ENCODE results near the gene TMEM231. TPM values are rescaled to one million over a fixed set of nuclear protein-coding genes. Genes with fewer than 3 reads are reported as not detected.

Gene TMEM231
- total RNA-seq, 4 donors from 2014 or later: 1.5 to 12.5 (median 5.3) TPM

DNA sequence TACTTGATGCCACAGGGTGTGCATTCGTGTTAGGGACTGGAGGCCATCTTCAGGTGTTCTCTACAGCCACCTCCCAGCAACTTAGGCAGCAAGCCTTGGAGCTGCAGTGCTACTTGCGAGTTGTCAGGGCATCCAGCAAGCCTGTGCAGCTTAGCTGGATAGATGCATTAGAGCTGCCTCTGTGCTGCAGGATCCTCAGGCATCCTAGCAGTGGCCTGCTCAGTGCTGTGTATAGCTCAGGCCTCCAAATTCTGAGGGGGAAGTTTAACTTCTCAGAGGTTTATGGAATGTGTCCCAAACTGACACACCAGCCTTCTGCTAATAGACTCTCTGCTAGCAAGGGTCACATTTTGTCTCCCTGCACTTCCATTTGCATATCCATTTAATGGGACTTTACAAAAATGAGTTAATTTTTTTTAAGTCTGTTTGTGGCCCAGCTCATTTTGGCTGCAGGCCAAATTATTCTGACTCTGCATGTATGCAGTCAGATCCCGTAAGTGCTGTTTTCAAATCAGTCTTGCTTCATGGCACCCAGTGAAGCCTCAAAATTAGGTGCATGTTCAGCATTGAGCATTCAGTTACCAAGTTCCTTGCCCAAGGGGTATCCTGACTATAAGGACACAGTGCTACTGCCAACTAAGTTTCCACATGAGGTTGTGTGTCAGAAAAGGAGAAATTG lies 17.0 kb upstream of the TMEM231 start:
- in situ Hi-C loops (cut with MboI; ENCODE audit: low pct_ligation_motif_present in 1 of 4, low pct_unique_long_range_greater_than_20kb in 1 of 4, low sequenced_read_pairs in 3 of 4) (no loop called here), intact Hi-C loops (cut with DNase I; ENCODE audit: low total_unique reads) (loop anchor here (1.0 kb wide), 1 partner anchor 9 kb away; no protein-coding TSS in a partner anchor)
- Histone ChIP-seq H3K36me3 (peaks cover 0 to 58% (median 21%) of the 10 kb centered on the region in 4 donors), H3K4me3 (no peak overlapping the region), H3K4me1 (peaks cover under 1 to 30% (median 4%) of the 10 kb centered on the region in 4 donors), H3K9me3 (no peaks in the 10 kb centered on the region), H3K27ac (no peak overlapping the region), H3K27me3 (no peaks in the 10 kb centered on the region)
- TF ChIP-seq POLR2AphosphoS5 (IDR thresholded peaks at IDR 0.05) (no peak), POLR2A (IDR thresholded peaks at IDR 0.05) (no peak), EP300 (IDR thresholded peaks at IDR 0.05; ENCODE audit: low read depth) (no peak)
- TF ChIP-seq, protein P1, sequence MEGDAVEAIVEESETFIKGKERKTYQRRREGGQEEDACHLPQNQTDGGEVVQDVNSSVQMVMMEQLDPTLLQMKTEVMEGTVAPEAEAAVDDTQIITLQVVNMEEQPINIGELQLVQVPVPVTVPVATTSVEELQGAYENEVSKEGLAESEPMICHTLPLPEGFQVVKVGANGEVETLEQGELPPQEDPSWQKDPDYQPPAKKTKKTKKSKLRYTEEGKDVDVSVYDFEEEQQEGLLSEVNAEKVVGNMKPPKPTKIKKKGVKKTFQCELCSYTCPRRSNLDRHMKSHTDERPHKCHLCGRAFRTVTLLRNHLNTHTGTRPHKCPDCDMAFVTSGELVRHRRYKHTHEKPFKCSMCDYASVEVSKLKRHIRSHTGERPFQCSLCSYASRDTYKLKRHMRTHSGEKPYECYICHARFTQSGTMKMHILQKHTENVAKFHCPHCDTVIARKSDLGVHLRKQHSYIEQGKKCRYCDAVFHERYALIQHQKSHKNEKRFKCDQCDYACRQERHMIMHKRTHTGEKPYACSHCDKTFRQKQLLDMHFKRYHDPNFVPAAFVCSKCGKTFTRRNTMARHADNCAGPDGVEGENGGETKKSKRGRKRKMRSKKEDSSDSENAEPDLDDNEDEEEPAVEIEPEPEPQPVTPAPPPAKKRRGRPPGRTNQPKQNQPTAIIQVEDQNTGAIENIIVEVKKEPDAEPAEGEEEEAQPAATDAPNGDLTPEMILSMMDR (IDR thresholded peaks at IDR 0.05): no peak
- DNase-seq: no peak
- 88% methylated on average over 3 of the region's 3 CpGs; no CpG with 5 or more reads in 1 of the 2 donors for WGBS, 2 donors (ENCODE audit: low coverage in 1 of 2)

GRCh38 chr16:75570396-75571065 lies 14.5 kb upstream of the TMEM231 start:
- intact Hi-C loops (cut with DNase I; ENCODE audit: low total_unique reads) (no loop called here), in situ Hi-C loops (cut with MboI; ENCODE audit: low pct_ligation_motif_present in 1 of 4, low pct_unique_long_range_greater_than_20kb in 1 of 4, low sequenced_read_pairs in 3 of 4) (no loop called here)
- Histone ChIP-seq H3K36me3 (peaks cover 0 to 43% (median 19%) of the 10 kb centered on the region in 4 donors), H3K4me3 (no peak overlapping the region), H3K9me3 (no peaks in the 10 kb centered on the region), H3K27ac (no peak overlapping the region), H3K4me1 (peaks cover 12 to 45% (median 18%) of the 10 kb centered on the region in 4 donors), H3K27me3 (no peaks in the 10 kb centered on the region)
- TF ChIP-seq EP300 (IDR thresholded peaks at IDR 0.05; ENCODE audit: low read depth): no peak
- no peak for TF ChIP-seq POLR2AphosphoS5 (IDR thresholded peaks at IDR 0.05)
- TF ChIP-seq, protein P1 (IDR thresholded peaks at IDR 0.05): no peak
- no peak for TF ChIP-seq POLR2A (IDR thresholded peaks at IDR 0.05)
- 54 to 64% methylated on average over 5 of the region's 5 CpGs for WGBS, 2 donors (ENCODE audit: low coverage in 1 of 2)
- no peak for DNase-seq

DNA sequence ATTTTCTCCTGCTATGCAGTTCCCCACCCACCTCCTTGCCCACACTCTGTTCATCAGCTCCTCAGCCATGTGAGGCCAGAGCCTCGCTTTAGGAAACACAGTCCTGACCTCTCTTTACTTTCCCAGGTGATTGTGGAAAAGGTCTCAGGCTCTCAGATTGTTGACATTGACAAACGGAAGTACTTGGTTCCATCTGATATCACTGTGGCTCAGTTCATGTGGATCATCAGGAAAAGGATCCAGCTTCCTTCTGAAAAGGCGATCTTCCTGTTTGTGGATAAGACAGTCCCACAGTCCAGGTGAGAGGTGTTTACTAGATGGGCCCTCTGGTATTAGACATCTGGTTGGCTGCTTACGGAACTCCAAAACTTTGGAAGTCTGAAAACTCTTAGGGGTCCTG lies 11.9 kb upstream of the TMEM231 start:
- DNase-seq: no peak
- WGBS, 2 donors (ENCODE audit: low coverage in 1 of 2): 85 to 100% methylated on average over 1 to 4 of the region's 4 CpGs
- TF ChIP-seq POLR2A (IDR thresholded peaks at IDR 0.05) (no peak), POLR2AphosphoS5 (IDR thresholded peaks at IDR 0.05) (no peak), EP300 (IDR thresholded peaks at IDR 0.05; ENCODE audit: low read depth) (no peak)
- TF ChIP-seq, protein P1 (IDR thresholded peaks at IDR 0.05): no peak

DNA sequence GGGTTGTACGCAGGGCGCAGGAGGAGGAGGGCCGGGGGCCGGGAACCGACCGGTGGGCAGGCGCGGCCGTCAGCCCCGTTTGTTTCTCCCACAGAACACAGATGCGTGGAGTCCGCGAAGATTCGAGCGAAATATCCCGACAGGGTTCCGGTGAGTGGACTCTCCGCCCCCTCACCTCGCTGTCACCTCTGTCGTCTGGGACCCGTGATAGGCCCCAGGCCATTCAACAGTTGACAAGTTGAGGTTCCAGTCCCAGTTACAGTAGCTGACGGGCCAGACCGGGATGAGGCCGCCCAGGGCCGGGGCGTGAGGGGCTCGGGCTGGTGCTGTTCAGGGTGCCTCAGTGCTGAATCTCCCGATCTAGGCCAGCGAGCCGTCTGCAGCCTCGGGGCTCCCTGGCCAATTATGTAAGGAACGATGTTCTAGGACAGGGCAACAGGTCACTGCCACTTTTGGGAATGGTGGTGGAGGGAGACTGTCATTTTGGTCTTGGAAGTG lies 10.8 kb upstream of the TMEM231 start:
- Histone ChIP-seq H3K27ac (peak overlapping the region; percentile 78 to 87 (median 85)), H3K4me1 (peaks cover 12 to 55% (median 23%) of the 10 kb centered on the region in 4 donors), H3K27me3 (no peaks in the 10 kb centered on the region), H3K36me3 (peaks cover 0 to 27% (median 12%) of the 10 kb centered on the region in 4 donors), H3K9me3 (no peaks in the 10 kb centered on the region), H3K4me3 (peak overlapping the region; percentile 81 to 92 (median 84))
- TF ChIP-seq POLR2AphosphoS5 (IDR thresholded peaks at IDR 0.05): no peak
- no peak for TF ChIP-seq EP300 (IDR thresholded peaks at IDR 0.05; ENCODE audit: low read depth)
- no peak for TF ChIP-seq POLR2A (IDR thresholded peaks at IDR 0.05)
- TF ChIP-seq, protein P1 (IDR thresholded peaks at IDR 0.05): no peak
- WGBS, 2 donors (ENCODE audit: low coverage in 1 of 2): 2% methylated on average over 32 of the region's 32 CpGs; no CpG with 5 or more reads in 1 of the 2 donors
- intact Hi-C loops (cut with DNase I; ENCODE audit: low total_unique reads): loop anchor here (2.0 kb wide), 1 partner anchor 56 kb away; the partner anchor contains the start of gene ADAT1
- in situ Hi-C loops (cut with MboI; ENCODE audit: low pct_ligation_motif_present in 1 of 4, low pct_unique_long_range_greater_than_20kb in 1 of 4, low sequenced_read_pairs in 3 of 4): no loop called here
- peak; percentile 14 for DNase-seq

More for the DNA sequence above, 11.9 kb upstream of the TMEM231 start:
- H3K27ac ChIP-seq: no peak overlapping the region
- H3K9me3 ChIP-seq: no peaks in the 10 kb centered on the region
- intact Hi-C loops (cut with DNase I; ENCODE audit: low total_unique reads): loop anchor here (2.0 kb wide), 1 partner anchor 55 kb away; the partner anchor contains the start of gene ADAT1
- in situ Hi-C loops (cut with MboI; ENCODE audit: low pct_ligation_motif_present in 1 of 4, low pct_unique_long_range_greater_than_20kb in 1 of 4, low sequenced_read_pairs in 3 of 4): no loop called here
- peaks cover 0 to 27% (median 13%) of the 10 kb centered on the region in 4 donors for H3K36me3 ChIP-seq
- H3K4me3 ChIP-seq: no peak overlapping the region
- H3K27me3 ChIP-seq: no peaks in the 10 kb centered on the region
- H3K4me1 ChIP-seq: peaks cover 12 to 55% (median 23%) of the 10 kb centered on the region in 4 donors

Measured in transverse colon (tissue), 4 donors.